ENCODE data around the gene AKR7A2.
A peak's percentile ranks its signal among the peaks of the same experiment; 100 is the strongest.

The AKR7A2 gene

GRCh38 chr1:19311931-19312781, at the start of gene AKR7A2, which contains the start of gene SLC66A1:
Gene AKR7A2, minus strand, starts transcription at chr1:19312144. Its CDS starts 20 bp downstream, at chr1:19312124.
Gene SLC66A1, plus strand, starts transcription at chr1:19312326. Its CDS starts 5,352 bp downstream, at chr1:19317678.
- peak; percentile 78 to 87 for DNase-seq

GRCh38 chr1:19360843-19361610, 49.1 kb upstream of the AKR7A2 start:
- DNase-seq, result no peak

DNA sequence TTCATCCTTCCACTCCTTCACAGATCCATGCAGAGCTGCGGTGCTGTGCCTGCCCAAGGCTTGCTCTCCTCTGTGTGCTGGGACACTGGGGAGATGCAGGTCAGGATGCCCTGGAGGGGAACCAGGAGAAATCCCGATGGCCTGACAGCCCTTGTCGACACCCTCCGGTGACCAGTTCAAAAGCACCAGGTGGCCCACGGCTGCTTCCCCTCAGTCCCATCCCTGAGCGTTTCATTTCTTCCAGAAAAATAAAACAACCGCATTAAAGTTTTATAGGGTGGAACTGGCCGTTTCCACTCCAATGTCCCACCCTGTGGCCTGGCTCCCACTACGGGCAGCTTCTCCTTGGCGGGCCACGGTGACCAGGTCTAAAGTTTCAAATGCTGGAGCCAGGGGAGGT, 48.5 kb upstream of the AKR7A2 start:
- DNase-seq, result no peak

- DNase-seq, result no peak
Measured at GRCh38 chr1:19360016-19360415, 48.1 kb upstream of the AKR7A2 start.

- no peak for DNase-seq
Measured at GRCh38 chr1:19359357-19359756, 47.4 kb upstream of the AKR7A2 start.

GRCh38 chr1:19358710-19359109, 46.8 kb upstream of the AKR7A2 start:
- no peak for DNase-seq

GRCh38 chr1:19357299-19357986, 45.5 kb upstream of the AKR7A2 start:
- DNase-seq, result no peak

- no peak for DNase-seq
Measured at GRCh38 chr1:19356266-19356665, 44.3 kb upstream of the AKR7A2 start.

DNA sequence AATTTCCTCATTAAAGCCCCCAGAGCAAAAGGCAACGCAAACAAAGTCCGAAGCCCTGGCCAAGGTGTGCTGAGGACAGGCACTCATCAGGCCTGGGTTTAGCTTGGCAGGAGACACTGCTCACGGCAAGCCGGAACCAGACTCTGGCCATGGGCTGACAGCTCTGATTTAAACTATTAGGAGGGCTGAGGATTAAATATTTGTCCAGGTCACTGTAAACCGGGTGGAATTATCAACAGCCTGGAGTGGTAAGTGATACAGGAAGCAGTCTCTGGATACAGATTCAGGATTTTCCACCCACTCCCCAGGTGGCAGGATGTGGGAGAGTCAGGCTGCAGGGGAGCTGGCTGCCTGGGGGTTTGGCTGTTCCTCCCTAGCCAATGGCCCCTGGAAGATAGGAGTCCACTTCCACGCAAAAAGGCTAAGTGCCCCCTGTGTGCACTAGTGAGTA, 42.6 kb upstream of the AKR7A2 start:
- DNase-seq, result no peak

GRCh38 chr1:19353596-19353995, 41.7 kb upstream of the AKR7A2 start:
- DNase-seq, result no peak

- no peak for DNase-seq
Measured at GRCh38 chr1:19352839-19353238, 40.9 kb upstream of the AKR7A2 start.

GRCh38 chr1:19351873-19352272, 39.9 kb upstream of the AKR7A2 start:
- no peak for DNase-seq

GRCh38 chr1:19350566-19350965, 38.6 kb upstream of the AKR7A2 start:
- DNase-seq, result no peak

DNA sequence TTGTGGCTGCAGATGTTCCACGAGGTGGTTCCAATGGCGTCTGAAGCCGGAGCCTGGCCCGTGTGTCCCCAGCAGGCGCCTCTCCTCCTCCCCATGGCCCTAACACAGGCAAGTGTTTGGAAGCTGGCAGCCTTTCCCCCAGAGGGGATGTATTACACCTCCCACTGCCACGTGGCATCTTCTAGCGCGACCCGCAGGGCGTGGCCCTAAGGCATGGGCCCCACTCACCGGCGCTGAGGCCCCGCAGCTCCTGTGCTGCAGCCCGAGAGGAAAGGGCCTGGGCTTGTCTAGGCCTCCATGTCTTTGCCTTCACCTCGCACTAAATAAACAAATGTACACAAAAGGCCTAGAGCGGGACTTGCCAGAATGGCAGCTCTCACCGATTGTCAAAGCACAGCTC, 38.1 kb upstream of the AKR7A2 start:
- DNase-seq, result no peak

DNA sequence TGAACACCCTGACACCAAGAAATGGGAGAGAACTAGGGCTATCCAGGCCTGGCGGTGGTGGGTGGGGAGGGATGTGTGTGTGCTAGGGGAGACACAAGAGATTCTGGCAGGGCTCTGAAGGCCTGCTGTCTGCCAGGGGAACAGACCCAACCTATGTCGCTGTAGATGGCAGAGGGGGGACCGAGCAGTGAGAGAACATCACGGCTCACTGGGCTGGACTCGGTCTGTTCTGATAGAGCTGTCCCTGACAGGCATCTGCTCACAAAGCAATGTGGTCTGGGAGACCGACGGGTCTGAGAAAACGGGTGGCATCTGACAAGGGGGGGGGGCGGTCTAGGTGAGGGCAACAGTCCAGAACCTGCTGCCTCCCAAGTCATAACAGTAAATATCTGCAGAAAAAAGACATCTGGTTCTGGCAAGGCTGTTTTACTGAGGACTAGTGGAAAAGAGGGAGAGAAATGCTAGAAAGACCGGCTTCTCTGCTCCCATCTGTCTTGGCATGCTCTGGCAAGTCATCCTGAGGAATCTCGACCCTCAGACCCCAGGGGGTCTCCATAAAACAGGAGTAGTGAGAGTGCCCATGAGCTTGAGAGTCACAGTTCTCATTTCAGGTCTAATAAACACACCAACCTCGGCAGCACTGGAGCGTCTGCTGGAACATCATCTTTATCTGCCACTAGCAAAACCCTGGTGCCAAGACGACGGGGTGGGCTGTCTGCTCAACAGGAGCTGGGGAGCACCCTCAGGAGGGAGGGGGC, 36.7 kb upstream of the AKR7A2 start:
- DNase-seq, result no peak

DNA sequence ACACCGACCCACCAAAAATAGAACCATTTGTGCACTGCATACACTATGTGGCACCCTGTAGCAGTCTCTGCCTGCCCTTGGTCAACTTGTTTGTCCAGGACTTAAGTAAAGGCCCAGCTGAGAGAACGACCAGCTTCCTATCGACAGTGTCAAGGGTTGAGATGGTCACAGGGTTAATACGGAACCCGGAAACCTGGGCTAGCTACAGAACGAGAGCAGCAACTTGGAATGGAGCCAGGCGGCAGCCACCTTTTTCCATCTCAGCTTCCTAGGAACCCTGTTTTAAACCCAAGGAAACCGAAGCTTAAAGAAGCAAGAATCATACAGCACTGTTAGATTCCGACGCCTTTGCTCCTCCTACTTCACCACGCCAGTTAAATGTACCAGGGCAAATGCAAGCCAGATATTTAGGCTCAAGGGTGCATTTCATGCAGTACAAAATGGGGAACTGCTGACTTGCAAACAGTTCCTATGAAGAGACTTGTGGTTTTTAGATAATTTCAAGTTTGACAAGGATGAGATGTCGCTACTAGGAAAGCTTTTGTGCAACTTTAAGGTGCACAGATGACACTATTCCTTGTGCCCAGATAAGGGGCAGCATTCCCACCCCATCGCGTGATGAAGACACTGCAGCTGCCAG, 35.7 kb upstream of the AKR7A2 start:
- DNase-seq, result peak; percentile 22 to 28

DNA sequence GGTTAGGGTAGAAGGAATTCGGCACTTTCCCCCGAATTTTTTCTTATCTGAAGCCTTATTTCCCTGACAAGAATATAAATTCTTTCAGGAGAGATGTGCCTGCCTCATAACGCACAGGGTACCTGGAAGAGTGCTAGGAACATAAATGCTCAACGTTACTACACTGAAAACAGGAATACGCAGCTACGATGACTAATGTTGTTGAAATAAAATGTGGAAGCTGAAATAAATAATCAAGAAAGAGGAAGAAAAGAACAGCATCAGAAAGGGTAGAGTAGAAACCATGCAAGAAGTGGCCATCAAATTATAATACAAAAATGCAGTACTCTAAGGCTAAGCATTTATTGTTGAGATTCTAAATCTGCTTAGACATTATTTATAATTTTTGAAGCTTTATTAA, 34.1 kb upstream of the AKR7A2 start:
- no peak for DNase-seq

- DNase-seq, result no peak
Measured at GRCh38 chr1:19345391-19345790, 33.4 kb upstream of the AKR7A2 start.

DNA sequence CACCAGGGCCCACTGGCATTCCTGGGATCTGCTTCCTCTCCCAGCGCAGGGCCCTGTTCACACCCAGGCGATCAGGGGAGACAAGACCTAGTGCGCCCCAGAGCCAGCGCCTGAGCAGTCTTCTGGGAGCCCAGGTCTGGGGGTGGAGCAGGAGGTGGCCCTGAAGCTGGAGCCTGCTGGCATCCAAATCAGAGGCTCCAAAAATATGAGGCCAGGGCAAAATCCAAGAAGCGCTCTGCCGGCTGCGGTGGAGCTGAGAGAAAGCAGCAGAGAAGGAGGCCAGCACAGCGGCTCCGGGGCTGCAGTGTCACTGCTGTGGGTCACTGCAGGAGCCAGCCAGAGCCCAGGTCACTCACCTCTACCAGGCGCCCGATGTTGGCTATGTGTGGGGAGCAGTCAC, 32.9 kb upstream of the AKR7A2 start:
- no peak for DNase-seq

- DNase-seq, result no peak
Measured at GRCh38 chr1:19344372-19344810, 32.4 kb upstream of the AKR7A2 start.

DNA sequence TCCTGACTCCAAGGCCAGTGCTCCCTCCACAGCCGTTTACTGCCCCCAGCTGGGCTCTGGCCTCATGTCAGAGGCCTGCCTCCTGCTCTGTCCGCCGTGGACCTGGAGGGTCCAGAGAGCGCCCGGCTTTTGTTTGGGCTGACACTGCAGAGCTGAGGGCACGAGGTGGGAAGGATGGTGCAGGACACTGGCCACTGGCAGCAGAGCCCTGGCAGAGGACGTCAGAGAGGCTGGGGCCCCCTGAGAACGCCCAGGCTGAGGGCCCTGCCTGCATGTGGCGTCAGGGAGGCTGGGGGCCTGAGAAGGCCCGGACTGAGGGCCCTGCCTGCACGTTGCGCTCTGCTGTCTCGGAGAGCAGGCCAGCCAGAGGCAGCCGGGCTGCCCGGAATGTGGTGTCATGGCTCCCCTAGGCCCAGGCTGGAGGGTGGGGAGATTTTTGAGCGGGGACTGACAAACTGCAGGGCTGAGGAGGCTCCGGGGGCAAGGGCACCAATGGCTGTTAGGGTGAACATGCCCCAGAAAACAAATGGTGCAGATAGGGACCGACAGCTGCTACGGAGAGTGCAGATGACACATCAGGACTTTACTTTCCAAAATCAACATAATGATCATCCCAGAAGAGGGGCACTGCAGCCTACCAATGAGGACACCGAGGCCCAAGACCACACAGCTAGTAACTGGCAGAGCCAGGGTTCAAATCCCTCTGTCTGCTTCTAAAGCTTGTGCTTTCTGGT, 31.8 kb upstream of the AKR7A2 start:
- DNase-seq, result no peak
